ENCODE measurements around the gene LCE1B.

LCE1B gene
- 0 reads per million in 3 donors for total RNA-seq

GRCh38 chr1:152811671-152812070 is at the start of gene LCE1B:
Gene LCE1B, plus strand, starts transcription at chr1:152811971. Its CDS starts 476 bp downstream, at chr1:152812447.
- DNase-seq: no peak
- Histone ChIP-seq H3K27ac (ENCODE audit: insufficient read depth, low read length, poor library complexity, severe bottlenecking) (no peak within 1 kb of the TSS), H3K27me3 (replicated peaks; ENCODE audit: control insufficient read depth, insufficient read depth, low read length, poor library complexity, severe bottlenecking) (no peaks in the 10 kb centered on the region), H3K4me3 (ENCODE audit: insufficient read depth, low read depth, low read length, poor library complexity, severe bottlenecking) (no peak within 1 kb of the TSS), H3K36me3 (ENCODE audit: control insufficient read depth, insufficient read depth, low read length) (no peaks in the 10 kb centered on the region), H3K4me1 (ENCODE audit: control insufficient read depth, insufficient read depth, low read length, poor library complexity, severe bottlenecking) (no peaks in the 10 kb centered on the region), H3K9me3 (ENCODE audit: control insufficient read depth, low read length) (no peaks in the 10 kb centered on the region)

GRCh38 chr1:152768847-152769533 is 42.8 kb upstream of the LCE1B start:
- no peak overlapping the region for H3K27ac ChIP-seq (ENCODE audit: insufficient read depth, low read length, poor library complexity, severe bottlenecking)

GRCh38 chr1:152770411-152770810 is 41.4 kb upstream of the LCE1B start:
- Histone ChIP-seq H3K4me1 (ENCODE audit: control insufficient read depth, insufficient read depth, low read length, poor library complexity, severe bottlenecking) (no peaks in the 10 kb centered on the region), H3K27ac (ENCODE audit: insufficient read depth, low read length, poor library complexity, severe bottlenecking) (no peak overlapping the region)
- no peak for DNase-seq

More at GRCh38 chr1:152768847-152769533, 42.8 kb upstream of the LCE1B start:
- no peak overlapping the region for H3K4me3 ChIP-seq (ENCODE audit: insufficient read depth, low read depth, low read length, poor library complexity, severe bottlenecking)
- H3K27me3 ChIP-seq (replicated peaks; ENCODE audit: control insufficient read depth, insufficient read depth, low read length, poor library complexity, severe bottlenecking): no peaks in the 10 kb centered on the region
- DNase-seq: no peak
- H3K4me1 ChIP-seq (ENCODE audit: control insufficient read depth, insufficient read depth, low read length, poor library complexity, severe bottlenecking): no peaks in the 10 kb centered on the region
- H3K36me3 ChIP-seq (ENCODE audit: control insufficient read depth, insufficient read depth, low read length): no peaks in the 10 kb centered on the region
- H3K9me3 ChIP-seq (ENCODE audit: control insufficient read depth, low read length): no peaks in the 10 kb centered on the region

GRCh38 chr1:152774875-152775274 is 36.9 kb upstream of the LCE1B start, which contains the start of gene LCE1F:
Gene LCE1F, plus strand, starts transcription at chr1:152775140. Its CDS starts 1,232 bp downstream, at chr1:152776372.
- H3K27me3 ChIP-seq (replicated peaks; ENCODE audit: control insufficient read depth, insufficient read depth, low read length, poor library complexity, severe bottlenecking): peaks cover 4% of the 10 kb centered on the region
- DNase-seq: no peak

More at GRCh38 chr1:152770411-152770810, 41.4 kb upstream of the LCE1B start:
- no peaks in the 10 kb centered on the region for H3K36me3 ChIP-seq (ENCODE audit: control insufficient read depth, insufficient read depth, low read length)
- H3K27me3 ChIP-seq (replicated peaks; ENCODE audit: control insufficient read depth, insufficient read depth, low read length, poor library complexity, severe bottlenecking): peaks cover 4% of the 10 kb centered on the region
- H3K4me3 ChIP-seq (ENCODE audit: insufficient read depth, low read depth, low read length, poor library complexity, severe bottlenecking): no peak overlapping the region
- H3K9me3 ChIP-seq (ENCODE audit: control insufficient read depth, low read length): no peaks in the 10 kb centered on the region

GRCh38 chr1:152776361-152776760 is 35.4 kb upstream of the LCE1B start:
- DNase-seq: no peak
- H3K27me3 ChIP-seq (replicated peaks; ENCODE audit: control insufficient read depth, insufficient read depth, low read length, poor library complexity, severe bottlenecking): peaks cover 4% of the 10 kb centered on the region
- no peaks in the 10 kb centered on the region for H3K9me3 ChIP-seq (ENCODE audit: control insufficient read depth, low read length)
- H3K4me1 ChIP-seq (ENCODE audit: control insufficient read depth, insufficient read depth, low read length, poor library complexity, severe bottlenecking): no peaks in the 10 kb centered on the region
- no peaks in the 10 kb centered on the region for H3K36me3 ChIP-seq (ENCODE audit: control insufficient read depth, insufficient read depth, low read length)
- H3K4me3 ChIP-seq (ENCODE audit: insufficient read depth, low read depth, low read length, poor library complexity, severe bottlenecking): no peak overlapping the region
- no peak overlapping the region for H3K27ac ChIP-seq (ENCODE audit: insufficient read depth, low read length, poor library complexity, severe bottlenecking)

More at GRCh38 chr1:152774875-152775274, 36.9 kb upstream of the LCE1B start, which contains the start of gene LCE1F:
- H3K4me3 ChIP-seq (ENCODE audit: insufficient read depth, low read depth, low read length, poor library complexity, severe bottlenecking): no peak within 1 kb of the TSS
- no peaks in the 10 kb centered on the region for H3K36me3 ChIP-seq (ENCODE audit: control insufficient read depth, insufficient read depth, low read length)
- H3K27ac ChIP-seq (ENCODE audit: insufficient read depth, low read length, poor library complexity, severe bottlenecking): no peak within 1 kb of the TSS
- no peaks in the 10 kb centered on the region for H3K4me1 ChIP-seq (ENCODE audit: control insufficient read depth, insufficient read depth, low read length, poor library complexity, severe bottlenecking)
- no peaks in the 10 kb centered on the region for H3K9me3 ChIP-seq (ENCODE audit: control insufficient read depth, low read length)

- DNase-seq: no peak
These were observed 34.1 kb upstream of the LCE1B start for GRCh38 chr1:152777510-152778137.

GRCh38 chr1:152783095-152783494 is 28.7 kb upstream of the LCE1B start:
- Histone ChIP-seq H3K36me3 (ENCODE audit: control insufficient read depth, insufficient read depth, low read length) (no peaks in the 10 kb centered on the region), H3K27ac (ENCODE audit: insufficient read depth, low read length, poor library complexity, severe bottlenecking) (no peak overlapping the region), H3K4me3 (ENCODE audit: insufficient read depth, low read depth, low read length, poor library complexity, severe bottlenecking) (no peak overlapping the region), H3K4me1 (ENCODE audit: control insufficient read depth, insufficient read depth, low read length, poor library complexity, severe bottlenecking) (no peaks in the 10 kb centered on the region), H3K27me3 (replicated peaks; ENCODE audit: control insufficient read depth, insufficient read depth, low read length, poor library complexity, severe bottlenecking) (peaks cover 4% of the 10 kb centered on the region), H3K9me3 (ENCODE audit: control insufficient read depth, low read length) (no peaks in the 10 kb centered on the region)
- no peak for DNase-seq

More at GRCh38 chr1:152777510-152778137, 34.1 kb upstream of the LCE1B start:
- Histone ChIP-seq H3K36me3 (ENCODE audit: control insufficient read depth, insufficient read depth, low read length) (no peaks in the 10 kb centered on the region), H3K9me3 (ENCODE audit: control insufficient read depth, low read length) (no peaks in the 10 kb centered on the region), H3K4me1 (ENCODE audit: control insufficient read depth, insufficient read depth, low read length, poor library complexity, severe bottlenecking) (no peaks in the 10 kb centered on the region), H3K4me3 (ENCODE audit: insufficient read depth, low read depth, low read length, poor library complexity, severe bottlenecking) (no peak overlapping the region), H3K27me3 (replicated peaks; ENCODE audit: control insufficient read depth, insufficient read depth, low read length, poor library complexity, severe bottlenecking) (peaks cover 4% of the 10 kb centered on the region), H3K27ac (ENCODE audit: insufficient read depth, low read length, poor library complexity, severe bottlenecking) (no peak overlapping the region)

GRCh38 chr1:152786077-152786476 is 25.7 kb upstream of the LCE1B start, which contains the start of gene LCE1E:
Gene LCE1E, plus strand, starts transcription at chr1:152786257. Its CDS starts 1,043 bp downstream, at chr1:152787300.
- no peak for DNase-seq
- H3K9me3 ChIP-seq (ENCODE audit: control insufficient read depth, low read length): no peaks in the 10 kb centered on the region
- H3K4me1 ChIP-seq (ENCODE audit: control insufficient read depth, insufficient read depth, low read length, poor library complexity, severe bottlenecking): no peaks in the 10 kb centered on the region
- no peaks in the 10 kb centered on the region for H3K36me3 ChIP-seq (ENCODE audit: control insufficient read depth, insufficient read depth, low read length)
- no peak within 1 kb of the TSS for H3K4me3 ChIP-seq (ENCODE audit: insufficient read depth, low read depth, low read length, poor library complexity, severe bottlenecking)
- H3K27ac ChIP-seq (ENCODE audit: insufficient read depth, low read length, poor library complexity, severe bottlenecking): no peak within 1 kb of the TSS
- H3K27me3 ChIP-seq (replicated peaks; ENCODE audit: control insufficient read depth, insufficient read depth, low read length, poor library complexity, severe bottlenecking): peaks cover 4% of the 10 kb centered on the region

GRCh38 chr1:152795686-152796085 is 16.1 kb upstream of the LCE1B start:
- H3K36me3 ChIP-seq (ENCODE audit: control insufficient read depth, insufficient read depth, low read length): no peaks in the 10 kb centered on the region
- no peaks in the 10 kb centered on the region for H3K4me1 ChIP-seq (ENCODE audit: control insufficient read depth, insufficient read depth, low read length, poor library complexity, severe bottlenecking)
- H3K27me3 ChIP-seq (replicated peaks; ENCODE audit: control insufficient read depth, insufficient read depth, low read length, poor library complexity, severe bottlenecking): no peaks in the 10 kb centered on the region
- H3K4me3 ChIP-seq (ENCODE audit: insufficient read depth, low read depth, low read length, poor library complexity, severe bottlenecking): no peak overlapping the region
- no peaks in the 10 kb centered on the region for H3K9me3 ChIP-seq (ENCODE audit: control insufficient read depth, low read length)
- no peak overlapping the region for H3K27ac ChIP-seq (ENCODE audit: insufficient read depth, low read length, poor library complexity, severe bottlenecking)
- no peak for DNase-seq

- H3K4me1 ChIP-seq (ENCODE audit: control insufficient read depth, insufficient read depth, low read length, poor library complexity, severe bottlenecking): no peaks in the 10 kb centered on the region
- H3K27me3 ChIP-seq (replicated peaks; ENCODE audit: control insufficient read depth, insufficient read depth, low read length, poor library complexity, severe bottlenecking): no peaks in the 10 kb centered on the region
- no peak within 1 kb of the TSS for H3K27ac ChIP-seq (ENCODE audit: insufficient read depth, low read length, poor library complexity, severe bottlenecking)
- no peaks in the 10 kb centered on the region for H3K9me3 ChIP-seq (ENCODE audit: control insufficient read depth, low read length)
- no peak within 1 kb of the TSS for H3K4me3 ChIP-seq (ENCODE audit: insufficient read depth, low read depth, low read length, poor library complexity, severe bottlenecking)
- no peak for DNase-seq
- H3K36me3 ChIP-seq (ENCODE audit: control insufficient read depth, insufficient read depth, low read length): no peaks in the 10 kb centered on the region
These were observed 15.3 kb upstream of the LCE1B start, which contains the start of gene LCE1D for GRCh38 chr1:152796421-152796820. Gene LCE1D, plus strand, starts transcription at chr1:152796721. Its CDS starts 1,074 bp downstream, at chr1:152797795.
